Mesodermal cell (in vitro differentiated cells): Measurements from ENCODE around the gene KIRREL1.

Experiments
- H3K27ac ChIP-seq: 2 replicates; pipeline ENCODE4 v1.7.0; 2013; ENCODE audit warnings: mild to moderate bottlenecking, low read depth, low read length, moderate library complexity; ENCODE audit not compliant: severe bottlenecking
- H3K36me3 ChIP-seq: 2 replicates; pipeline ENCODE4 v1.7.1; 2013; ENCODE audit warnings: mild to moderate bottlenecking, low read length, moderate library complexity; ENCODE audit not compliant: control insufficient read depth, insufficient read depth
- H3K4me1 ChIP-seq: one replicate; pipeline ENCODE4 v1.7.1; 2013; ENCODE audit warnings: mild to moderate bottlenecking, low read length; ENCODE audit not compliant: insufficient read depth, control insufficient read depth, poor library complexity, severe bottlenecking
- H3K4me3 ChIP-seq: 2 replicates; pipeline ENCODE4 v1.7.0; 2013; ENCODE audit warnings: low read length, control low read depth, mild to moderate bottlenecking; ENCODE audit not compliant: insufficient read depth, poor library complexity, severe bottlenecking; ENCODE audit errors: extremely low read depth
- H3K9me3 ChIP-seq: 2 replicates; pipeline ENCODE4 v1.7.1; 2013; ENCODE audit warnings: mild to moderate bottlenecking, low read length, moderate library complexity; ENCODE audit not compliant: control insufficient read depth
- WGBS, 2 experiments: methylation state at CpG; one replicate each; pipeline ENCODE4 v1.1.5; 2013; ENCODE audit warnings: missing lambda C conversion rate in 2 of 2; ENCODE audit not compliant: insufficient coverage in 2 of 2; 5-methylcytosine and 5-hydroxymethylcytosine counted together

Gene KIRREL1

GRCh38 chr1:158105352-158106095 lies 112.1 kb downstream of the KIRREL1 start:
- peaks cover 25% of the 10 kb centered on the region for H3K4me1 ChIP-seq
- no peak overlapping the region for H3K27ac ChIP-seq
- 18 to 31% methylated on average over 3 to 6 of the region's 9 CpGs for WGBS, 2 experiments
- no peak overlapping the region for H3K4me3 ChIP-seq
- no peaks in the 10 kb centered on the region for H3K9me3 ChIP-seq
- H3K36me3 ChIP-seq = no peaks in the 10 kb centered on the region

DNA sequence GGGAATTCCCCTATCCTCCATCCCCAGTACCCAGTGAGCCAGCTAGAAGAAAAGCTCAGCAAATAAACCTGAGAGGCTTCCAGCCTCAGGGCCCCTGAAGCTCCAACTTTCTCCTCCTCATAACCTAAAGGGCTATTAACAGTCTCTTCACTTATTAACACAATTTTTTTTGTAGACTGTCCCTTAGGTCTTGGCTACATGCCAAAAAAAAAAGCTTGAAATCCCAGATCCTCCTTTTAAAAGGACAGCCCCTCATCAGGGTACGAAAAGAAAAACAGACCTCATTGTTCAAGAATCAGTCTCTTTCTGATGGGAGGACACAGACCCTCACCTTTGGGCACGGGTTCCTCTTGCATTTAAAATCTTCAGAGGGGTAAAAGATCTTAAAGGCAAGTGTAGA lies 114.5 kb downstream of the KIRREL1 start:
- WGBS, 2 experiments = 89 to 93% methylated on average over 1 to 2 of the region's 2 CpGs
- H3K9me3 ChIP-seq = peaks cover 4% of the 10 kb centered on the region
- H3K27ac ChIP-seq = no peak overlapping the region
- no peaks in the 10 kb centered on the region for H3K36me3 ChIP-seq
- peaks cover 9% of the 10 kb centered on the region for H3K4me1 ChIP-seq
- H3K4me3 ChIP-seq = no peak overlapping the region

- peak overlapping the region; percentile 54 for H3K4me3 ChIP-seq
- peaks cover 9% of the 10 kb centered on the region for H3K4me1 ChIP-seq
- peaks cover 4% of the 10 kb centered on the region for H3K9me3 ChIP-seq
- no peak overlapping the region for H3K27ac ChIP-seq
- no peaks in the 10 kb centered on the region for H3K36me3 ChIP-seq
- WGBS, 2 experiments = 3 to 5% methylated on average over 52 to 57 of the region's 58 CpGs
Observed at GRCh38 chr1:158112994-158113758, 119.7 kb downstream of the KIRREL1 start.

DNA sequence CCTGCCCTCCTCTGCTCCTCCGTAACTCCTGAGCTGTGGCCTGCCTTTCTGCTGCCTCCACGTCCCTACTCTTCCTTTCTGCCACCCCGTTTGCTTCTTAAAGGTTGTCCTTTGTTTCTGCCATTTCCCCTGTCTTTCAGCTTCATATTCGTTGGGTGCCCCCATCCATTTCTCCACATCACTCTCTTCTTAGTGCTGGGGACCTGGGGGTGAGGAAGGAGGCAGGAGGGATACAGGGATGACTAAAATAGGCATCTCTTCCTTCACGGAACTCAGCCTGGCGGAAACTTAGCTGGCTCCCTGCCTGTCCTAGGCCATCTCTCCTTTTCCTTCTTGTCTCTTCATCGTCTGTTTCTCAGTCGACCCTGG lies 120.3 kb downstream of the KIRREL1 start:
- Histone ChIP-seq H3K9me3 (peaks cover 4% of the 10 kb centered on the region), H3K4me1 (peaks cover 12% of the 10 kb centered on the region), H3K27ac (no peak overlapping the region), H3K36me3 (no peaks in the 10 kb centered on the region), H3K4me3 (peak overlapping the region; percentile 54)
- WGBS, 2 experiments = 31 to 41% methylated on average over 4 to 5 of the region's 8 CpGs

DNA sequence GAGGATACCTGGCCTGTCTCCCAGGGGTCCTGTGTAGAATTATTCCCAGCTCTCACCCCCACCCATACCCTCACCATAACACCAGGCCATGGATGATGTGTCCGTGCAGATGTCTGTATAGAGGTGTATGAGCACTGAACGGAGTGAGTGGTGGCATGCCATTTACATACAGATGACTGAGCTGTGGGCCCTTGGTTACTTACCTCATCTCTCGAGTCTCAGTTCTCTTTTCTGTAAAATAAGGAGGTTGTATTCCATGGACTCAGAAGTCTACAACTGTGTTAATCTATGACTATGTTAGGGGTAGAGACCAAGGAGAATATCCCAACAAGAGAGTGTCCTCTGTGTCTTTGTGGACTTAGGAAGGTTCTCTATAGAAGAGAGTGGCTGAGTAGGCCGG lies 121.7 kb downstream of the KIRREL1 start:
- H3K4me3 ChIP-seq = no peak overlapping the region
- no peak overlapping the region for H3K27ac ChIP-seq
- peaks cover 4% of the 10 kb centered on the region for H3K9me3 ChIP-seq
- H3K36me3 ChIP-seq = no peaks in the 10 kb centered on the region
- 90 to 100% methylated on average over 1 to 2 of the region's 4 CpGs for WGBS, 2 experiments
- H3K4me1 ChIP-seq = peaks cover 15% of the 10 kb centered on the region

GRCh38 chr1:158116311-158117167 lies 123.1 kb downstream of the KIRREL1 start:
- H3K27ac ChIP-seq = no peak overlapping the region
- H3K4me1 ChIP-seq = peaks cover 15% of the 10 kb centered on the region
- H3K4me3 ChIP-seq = no peak overlapping the region
- peaks cover 4% of the 10 kb centered on the region for H3K9me3 ChIP-seq
- no peaks in the 10 kb centered on the region for H3K36me3 ChIP-seq
- WGBS, 2 experiments = 78 to 80% methylated on average over 9 to 10 of the region's 10 CpGs

DNA sequence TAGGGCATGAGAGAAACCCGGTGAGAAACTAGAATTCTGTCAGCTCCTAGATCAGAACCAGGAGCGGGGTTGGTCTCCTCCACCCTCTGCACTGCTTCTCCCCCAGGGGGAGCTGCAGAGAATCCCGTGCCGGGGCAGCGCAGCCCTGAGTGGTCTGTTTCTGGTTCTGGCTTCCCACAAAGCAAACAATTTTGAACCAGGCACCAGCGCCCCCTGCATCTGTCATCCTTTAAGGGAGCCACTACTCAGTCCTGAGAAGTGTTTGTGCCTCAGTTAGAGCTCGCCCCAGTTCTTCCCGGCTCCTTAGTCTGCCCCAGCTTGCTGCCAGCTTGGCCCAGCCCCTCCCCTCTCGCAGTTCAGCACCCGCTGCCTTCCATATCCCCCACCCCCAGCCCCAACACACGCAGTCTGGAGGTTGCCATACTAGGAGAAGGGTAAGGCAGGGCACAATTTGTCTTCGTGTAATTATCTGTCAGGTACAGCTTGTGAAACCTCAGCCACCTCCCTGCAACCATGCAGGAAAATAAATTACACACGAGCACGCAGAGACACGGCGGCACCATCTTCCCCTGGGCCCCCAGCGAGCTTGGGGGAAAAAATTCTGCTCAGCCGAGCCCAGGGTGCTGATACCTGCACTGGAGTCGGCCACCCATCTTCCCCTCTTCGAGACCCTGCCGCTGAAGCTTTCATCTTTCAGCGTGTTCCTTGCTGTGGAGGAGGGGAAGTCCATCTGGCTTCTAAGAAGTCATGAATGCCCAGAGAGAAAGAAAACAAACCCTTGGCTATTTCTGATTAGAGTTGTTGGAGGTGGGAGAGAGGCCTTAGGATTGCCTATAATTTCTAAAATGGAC lies 124.6 kb downstream of the KIRREL1 start:
- Histone ChIP-seq H3K4me1 (peaks cover 15% of the 10 kb centered on the region), H3K36me3 (no peaks in the 10 kb centered on the region), H3K27ac (peak overlapping the region; percentile 23), H3K4me3 (no peak overlapping the region), H3K9me3 (no peaks in the 10 kb centered on the region)
- 36 to 41% methylated on average over 15 to 16 of the region's 22 CpGs for WGBS, 2 experiments

GRCh38 chr1:158118713-158119402 lies 125.4 kb downstream of the KIRREL1 start:
- Histone ChIP-seq H3K4me3 (no peak overlapping the region), H3K36me3 (no peaks in the 10 kb centered on the region), H3K9me3 (no peaks in the 10 kb centered on the region), H3K4me1 (peaks cover 15% of the 10 kb centered on the region), H3K27ac (no peak overlapping the region)
- WGBS, 2 experiments = 69 to 75% methylated on average over 4 of the region's 8 CpGs

- Histone ChIP-seq H3K4me3 (no peak overlapping the region), H3K36me3 (no peaks in the 10 kb centered on the region), H3K4me1 (peaks cover 15% of the 10 kb centered on the region), H3K9me3 (no peaks in the 10 kb centered on the region), H3K27ac (no peak overlapping the region)
- 90 to 91% methylated on average over 2 to 5 of the region's 5 CpGs for WGBS, 2 experiments
Observed at GRCh38 chr1:158119976-158120653, 126.7 kb downstream of the KIRREL1 start.
